IMR-90 (cell line): ENCODE data around the gene NALCN. TPM values are rescaled to one million over a fixed set of nuclear protein-coding genes. Genes with fewer than 3 reads are reported as not detected.

Source experiments
- ATAC-seq: fragments of 200-7000 bp; cut with Tn5 transposase; 2 replicates; pipeline ENCODE4 v1.9.1; 2020; ENCODE audit warnings: low read depth, mild to moderate bottlenecking, moderate library complexity
- BruUV-seq: library from RNA; stranded (reverse); fragments of 400-500 nt; replicated peaks from 2 replicates; lab custom pipeline; 2021; lab: Mats Ljungman, UMichigan
- CTCF ChIA-PET: fragments of 300-600 bp; formaldehyde crosslinking; extraction: SDS; loops from one replicate; lab custom pipeline; 2021; ENCODE audit warnings: antibody characterized with exemption; lab: Yijun Ruan, JAX
- POLR2A ChIA-PET: fragments of 300-600 bp; sonication (Branson Sonifier 250); formaldehyde crosslinking; loops from one replicate; lab custom pipeline; 2022; ENCODE audit warnings: antibody characterized with exemption; ENCODE audit not compliant: unreplicated experiment; lab: Charles Lee
- DNase-seq: peaks from one replicate; pipeline ENCODE4 v3.0.0; 2013
- H2AFZ ChIP-seq: replicated peaks from 2 replicates; pipeline ENCODE3; 2013; ENCODE audit warnings: low read length, mild to moderate bottlenecking; ENCODE audit not compliant: poor library complexity
- H2AK5ac ChIP-seq: 2 replicates; pipeline ENCODE4 v1.6.1; 2013; ENCODE audit warnings: low read depth, low read length, inconsistent platforms
- H2AK9ac ChIP-seq: replicated peaks from 2 replicates; pipeline ENCODE3; 2013; ENCODE audit warnings: mild to moderate bottlenecking, low read depth, low read length, moderate library complexity; ENCODE audit not compliant: poor library complexity
- H2BK120ac ChIP-seq: 2 replicates; pipeline ENCODE4 v1.6.1; 2013; ENCODE audit warnings: low read depth, low read length, inconsistent platforms
- H2BK15ac ChIP-seq: 3 replicates; pipeline ENCODE4 v1.6.1; 2013; ENCODE audit warnings: low read depth, low read length, inconsistent platforms
- H2BK20ac ChIP-seq: 2 replicates; pipeline ENCODE4 v1.6.1; 2013; ENCODE audit warnings: low read depth, mild to moderate bottlenecking, inconsistent platforms, low read length, moderate library complexity
- H2BK5ac ChIP-seq: 2 replicates; pipeline ENCODE4 v1.6.1; 2013; ENCODE audit warnings: mild to moderate bottlenecking, low read depth, low read length, inconsistent platforms; ENCODE audit not compliant: poor library complexity, severe bottlenecking
- H3K14ac ChIP-seq: replicated peaks from 2 replicates; pipeline ENCODE4 v1.6.1; 2013; ENCODE audit warnings: low read depth, low read length, inconsistent platforms
- H3K18ac ChIP-seq: 2 replicates; pipeline ENCODE4 v1.6.1; 2013; ENCODE audit warnings: low read depth, low read length, control low read depth
- H3K23ac ChIP-seq: 2 replicates; pipeline ENCODE4 v1.6.1; 2013; ENCODE audit warnings: low read depth, low read length, inconsistent platforms
- H3K27ac ChIP-seq: 2 replicates; pipeline ENCODE4 v1.5.1; 2013; ENCODE audit warnings: mild to moderate bottlenecking, control low read depth, low read length; ENCODE audit not compliant: insufficient read depth
- H3K27me3 ChIP-seq: 2 replicates; pipeline ENCODE4 v1.6.1; 2013; ENCODE audit warnings: low read length; ENCODE audit not compliant: control insufficient read depth, insufficient read depth
- H3K36me3 ChIP-seq: 2 replicates; pipeline ENCODE4 v1.6.1; 2013; ENCODE audit warnings: low read length, mixed read lengths; ENCODE audit not compliant: control insufficient read depth, insufficient read depth
- H3K4ac ChIP-seq: 2 replicates; pipeline ENCODE4 v1.6.1; 2013; ENCODE audit warnings: low read depth, low read length, inconsistent platforms
- H3K4me1 ChIP-seq: 2 replicates; pipeline ENCODE4 v1.6.1; 2013; ENCODE audit warnings: low read length, mixed read lengths; ENCODE audit not compliant: control insufficient read depth, insufficient read depth
- H3K4me2 ChIP-seq: 2 replicates; pipeline ENCODE4 v1.6.1; 2013; ENCODE audit warnings: low read depth, mild to moderate bottlenecking, control low read depth, low read length, moderate library complexity
- H3K4me3 ChIP-seq: 2 replicates; pipeline ENCODE4 v1.5.1; 2013; ENCODE audit warnings: low read depth, mild to moderate bottlenecking, control low read depth, low read length, moderate library complexity; ENCODE audit not compliant: insufficient read depth
- H3K56ac ChIP-seq: 2 replicates; pipeline ENCODE4 v1.6.1; 2013; ENCODE audit warnings: low read length, inconsistent platforms; ENCODE audit not compliant: insufficient read depth; ENCODE audit errors: extremely low read depth
- H3K79me1 ChIP-seq, 2 experiments: 2 replicates each; pipeline ENCODE4 v1.6.1; 2013; ENCODE audit warnings: low read length in 2 of 2, inconsistent platforms in 1 of 2, low read depth in 1 of 2
- H3K9ac ChIP-seq: 2 replicates; pipeline ENCODE4 v1.6.1; 2013; ENCODE audit warnings: low read depth, low read length, control low read depth
- H3K9me1 ChIP-seq: 2 replicates; pipeline ENCODE4 v1.6.1; 2013; ENCODE audit warnings: low read length, inconsistent platforms; ENCODE audit not compliant: insufficient read depth
- H3K9me3 ChIP-seq: 2 replicates; pipeline ENCODE4 v1.6.1; 2013; ENCODE audit warnings: low read length; ENCODE audit not compliant: control insufficient read depth, insufficient read depth
- H4K20me1 ChIP-seq: 2 replicates; pipeline ENCODE4 v1.6.1; 2013; ENCODE audit warnings: low read length, inconsistent platforms; ENCODE audit not compliant: insufficient read depth
- H4K5ac ChIP-seq: 2 replicates; pipeline ENCODE4 v1.6.1; 2013; ENCODE audit warnings: mild to moderate bottlenecking, low read depth, low read length, control low read depth
- H4K8ac ChIP-seq, 2 experiments: 2 replicates each; pipeline ENCODE4 v1.6.1; 2013; ENCODE audit warnings: low read depth in 2 of 2, low read length in 2 of 2, control low read depth in 1 of 2, inconsistent platforms in 1 of 2
- H4K91ac ChIP-seq: 2 replicates; pipeline ENCODE4 v1.6.1; 2013; ENCODE audit warnings: low read depth, low read length, inconsistent platforms; ENCODE audit not compliant: insufficient read depth
- BHLHE40 ChIP-seq: fragments of 150-350 bp; IDR thresholded peaks from 2 replicates; pipeline ENCODE4 v1.6.1; 2016; ENCODE audit warnings: mild to moderate bottlenecking, low read depth, low read length
- CEBPB ChIP-seq: IDR thresholded peaks from 2 replicates; pipeline ENCODE4 v1.6.1; 2012; ENCODE audit warnings: low read depth, low read length, improper control_type of control experiment
- CHD1 ChIP-seq: IDR thresholded peaks from 2 replicates; pipeline ENCODE4 v1.6.1; 2012; ENCODE audit warnings: low read depth, low read length, improper control_type of control experiment
- CTCF ChIP-seq: conservative IDR thresholded peaks from 2 replicates; pipeline ENCODE4 v1.5.1; 2012; ENCODE audit warnings: mild to moderate bottlenecking, low read depth, low read length, improper control_type of control experiment
- FOS ChIP-seq: fragments of 150-350 bp; IDR thresholded peaks from 2 replicates; pipeline ENCODE4 v1.6.1; 2016; ENCODE audit warnings: low read depth, low read length
- MAFK ChIP-seq: IDR thresholded peaks from 2 replicates; pipeline ENCODE4 v1.6.1; 2012; ENCODE audit warnings: low read depth, low read length, improper control_type of control experiment
- MAZ ChIP-seq: IDR thresholded peaks from 2 replicates; pipeline ENCODE4 v1.6.1; 2012; ENCODE audit warnings: low read depth, mild to moderate bottlenecking, low read length, improper control_type of control experiment, moderate library complexity, borderline replicate concordance
- MXI1 ChIP-seq: IDR thresholded peaks from 2 replicates; pipeline ENCODE4 v1.6.1; 2012; ENCODE audit warnings: low read depth, mild to moderate bottlenecking, low read length, moderate library complexity, borderline replicate concordance
- NFE2L2 ChIP-seq: fragments of 150-350 bp; IDR thresholded peaks from 2 replicates; pipeline ENCODE4 v1.6.1; 2016; ENCODE audit warnings: low read depth, mild to moderate bottlenecking, low read length
- POLR2A ChIP-seq: IDR thresholded peaks from 2 replicates; pipeline ENCODE4 v1.6.1; 2012; ENCODE audit warnings: mild to moderate bottlenecking, low read depth, low read length
- RAD21 ChIP-seq: IDR thresholded peaks from 2 replicates; pipeline ENCODE4 v1.6.1; 2012; ENCODE audit warnings: low read length, improper control_type of control experiment
- RCOR1 ChIP-seq: IDR thresholded peaks from 2 replicates; pipeline ENCODE4 v1.6.1; 2012; ENCODE audit warnings: mild to moderate bottlenecking, low read length, improper control_type of control experiment; ENCODE audit not compliant: insufficient replicate concordance
- RFX5 ChIP-seq: IDR thresholded peaks from 2 replicates; pipeline ENCODE4 v1.8.0; 2012; ENCODE audit warnings: low read depth, mild to moderate bottlenecking, low read length, moderate library complexity
- SMC3 ChIP-seq: fragments of 150-350 bp; IDR thresholded peaks from 2 replicates; pipeline ENCODE4 v1.6.1; 2016; ENCODE audit warnings: low read depth, mild to moderate bottlenecking, antibody characterized with exemption, low read length, moderate library complexity
- USF2 ChIP-seq: fragments of 150-350 bp; IDR thresholded peaks from 2 replicates; pipeline ENCODE4 v1.6.1; 2017; ENCODE audit warnings: mild to moderate bottlenecking, antibody characterized with exemption, low read length, low read depth
- WGBS, 2 experiments: methylation state at CpG; one replicate each; pipeline versions ENCODE4 v1.1.5 to v1.1.7; 2013; ENCODE audit warnings: missing lambda C conversion rate in 2 of 2; ENCODE audit not compliant: insufficient read length in 1 of 2; ENCODE audit errors: extremely low coverage in 2 of 2; 5-methylcytosine and 5-hydroxymethylcytosine counted together
- dilution Hi-C: fragments of 300-500 bp; cut with HindIII; formaldehyde crosslinking; loops from one replicate; pipeline ENCODE4 v1.14.3; 2018; ENCODE audit warnings: low sequenced_read_pairs; ENCODE audit not compliant: unreplicated experiment
- in situ Hi-C: fragments of 300-500 bp; cut with MboI; formaldehyde crosslinking; loops from 3 replicates; pipeline ENCODE4 v1.14.3; 2019; ENCODE audit warnings: low sequenced_read_pairs, inconsistent platforms, mixed read lengths
- intact Hi-C: fragments of 100-400 bp; cut with micrococcal nuclease; formaldehyde crosslinking; loops from 2 replicates; pipeline ENCODE4 v1.10.0; 2022
- polyA plus RNA-seq, 3 experiments: library from polyadenylated mRNA; depleted of rRNA; stranded (reverse); fragments of >200 nt; gene quantifications; 2 replicates each; pipeline ENCODE4 v1.2.3, GENCODE V29; 2012; ENCODE audit warnings: low replicate concordance in 1 of 3
- total RNA-seq: library from RNA; depleted of rRNA; stranded (reverse); fragments of >200 nt; gene quantifications from 2 replicates; pipeline ENCODE4 v1.2.3, GENCODE V29; 2012
- TF ChIP-seq, protein P1 (sequence below): fragments of 150-350 bp; IDR thresholded peaks from 2 replicates; pipeline ENCODE4 v1.6.1; 2016; ENCODE audit warnings: low read depth, mild to moderate bottlenecking, low read length, moderate library complexity, borderline replicate concordance

Gene NALCN
- total and polyA plus RNA-seq, 2 of the 4 experiments (the other 2 are of a cell fraction) = 2.9 to 4.8 TPM

GRCh38 chr13:101289764-101290163 lies 126.5 kb downstream of the NALCN start:
- POLR2A ChIA-PET = no interaction called here
- TF ChIP-seq MXI1 (no peak), MAFK (no peak), CTCF (no peak), POLR2A (no peak), CEBPB (no peak), USF2 (no peak), MAZ (no peak), RAD21 (no peak), RFX5 (no peak), RCOR1 (no peak), CHD1 (no peak), FOS (no peak), NFE2L2 (no peak), BHLHE40 (no peak), SMC3 (no peak)
- TF ChIP-seq, protein P1, sequence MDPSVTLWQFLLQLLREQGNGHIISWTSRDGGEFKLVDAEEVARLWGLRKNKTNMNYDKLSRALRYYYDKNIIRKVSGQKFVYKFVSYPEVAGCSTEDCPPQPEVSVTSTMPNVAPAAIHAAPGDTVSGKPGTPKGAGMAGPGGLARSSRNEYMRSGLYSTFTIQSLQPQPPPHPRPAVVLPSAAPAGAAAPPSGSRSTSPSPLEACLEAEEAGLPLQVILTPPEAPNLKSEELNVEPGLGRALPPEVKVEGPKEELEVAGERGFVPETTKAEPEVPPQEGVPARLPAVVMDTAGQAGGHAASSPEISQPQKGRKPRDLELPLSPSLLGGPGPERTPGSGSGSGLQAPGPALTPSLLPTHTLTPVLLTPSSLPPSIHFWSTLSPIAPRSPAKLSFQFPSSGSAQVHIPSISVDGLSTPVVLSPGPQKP = no peak
- no CpG with 5 or more reads among the region's 5 CpGs for WGBS, 2 experiments

More at GRCh38 chr13:101289764-101290163, 126.5 kb downstream of the NALCN start:
- H2BK20ac ChIP-seq = no peak overlapping the region
- no peaks in the 10 kb centered on the region for H4K20me1 ChIP-seq
- H2AFZ ChIP-seq = no peak overlapping the region
- no peak overlapping the region for H2AK9ac ChIP-seq
- no peak overlapping the region for H4K8ac ChIP-seq
- peaks cover 2% of the 10 kb centered on the region; the same call in 1 of the 2 replicates for H3K9me1 ChIP-seq
- CTCF ChIA-PET = no interaction called here
- no TSS peak for BruUV-seq
- H3K4me1 ChIP-seq = peaks cover 3% of the 10 kb centered on the region
- no peak overlapping the region for H4K91ac ChIP-seq
- H3K4ac ChIP-seq = no peak overlapping the region
- dilution Hi-C loops = no loop called here
- no peak overlapping the region for H4K5ac ChIP-seq
- in situ Hi-C loops = no loop called here
- H2BK120ac ChIP-seq = no peak overlapping the region
- no peaks in the 10 kb centered on the region for H3K27me3 ChIP-seq
- H3K18ac ChIP-seq = no peak overlapping the region
- H3K14ac ChIP-seq = no peak overlapping the region
- no peak overlapping the region for H3K4me2 ChIP-seq
- peak; percentile 85 for ATAC-seq
- no peaks in the 10 kb centered on the region for H3K36me3 ChIP-seq
- no peak overlapping the region for H3K4me3 ChIP-seq
- H3K9ac ChIP-seq = no peak overlapping the region
- no peak overlapping the region for H3K56ac ChIP-seq
- no peak overlapping the region for H3K23ac ChIP-seq
- no peak overlapping the region for H2BK15ac ChIP-seq
- no peak overlapping the region for H2BK5ac ChIP-seq
- peaks cover under 1% of the 10 kb centered on the region; the same call in 1 of the 2 replicates for H3K9me3 ChIP-seq
- H3K27ac ChIP-seq = no peak overlapping the region
- no peaks in the 10 kb centered on the region for H3K79me1 ChIP-seq
- peak; percentile 75 for DNase-seq
- H2AK5ac ChIP-seq = no peak overlapping the region
- intact Hi-C loops = no loop called here
